DMS153 (cell line): ENCODE measurements around the gene PPIG.
"Not testable (repeated sequence)": the region's sequence is repeated elsewhere in the genome, so short reads cannot be mapped to it uniquely, and the experiment has no call there.

ENCODE experiments used
- DNase-seq: peaks from one replicate; lab custom pipeline; 2025; lab: John Stamatoyannopoulos, UW

The PPIG gene

GRCh38 chr2:169584005-169584877 lies at the start of gene PPIG:
Gene PPIG (plus strand): TSS chr2:169584351. CDS start chr2:169604042, 19,691 bp downstream.
- peak; percentile 81 for DNase-seq

GRCh38 chr2:169539460-169539859 lies 44.7 kb upstream of the PPIG start:
- DNase-seq = not testable (repeated sequence)

- DNase-seq = no peak
Measured at GRCh38 chr2:169540146-169540545, 44.0 kb upstream of the PPIG start.

GRCh38 chr2:169542433-169542832 lies 41.7 kb upstream of the PPIG start:
- DNase-seq = no peak

- no peak for DNase-seq
Measured at GRCh38 chr2:169546756-169547155, 37.4 kb upstream of the PPIG start.

- DNase-seq = no peak
Measured at GRCh38 chr2:169561364-169561763, 22.8 kb upstream of the PPIG start.

- DNase-seq = not testable (repeated sequence)
Measured at GRCh38 chr2:169562084-169562483, 22.1 kb upstream of the PPIG start.

GRCh38 chr2:169562519-169562918 lies 21.6 kb upstream of the PPIG start:
- DNase-seq = no peak

- DNase-seq = no peak
Measured at GRCh38 chr2:169565686-169566085, 18.5 kb upstream of the PPIG start.

- DNase-seq = no peak
Measured at GRCh38 chr2:169569948-169570347, 14.2 kb upstream of the PPIG start.

- not testable (repeated sequence) for DNase-seq
Measured at GRCh38 chr2:169570752-169571151, 13.4 kb upstream of the PPIG start.

- DNase-seq = no peak
Measured at GRCh38 chr2:169571571-169571970, 12.6 kb upstream of the PPIG start.

GRCh38 chr2:169572189-169572588 lies 12.0 kb upstream of the PPIG start:
- DNase-seq = no peak

GRCh38 chr2:169572821-169573159 lies 11.4 kb upstream of the PPIG start:
- no peak for DNase-seq

- DNase-seq = peak; percentile 85
Measured at GRCh38 chr2:169573160-169573973, 10.8 kb upstream of the PPIG start, which contains the start of gene FASTKD1. Gene FASTKD1 (minus strand): TSS chr2:169573865. CDS start chr2:169572029, 1,836 bp downstream.

GRCh38 chr2:169573974-169574299 lies 10.2 kb upstream of the PPIG start:
- DNase-seq = no peak

- DNase-seq = not testable (repeated sequence)
Measured at GRCh38 chr2:169574539-169574938, 9.6 kb upstream of the PPIG start.

- DNase-seq = not testable (repeated sequence)
Measured at GRCh38 chr2:169575264-169575663, 8.9 kb upstream of the PPIG start.

GRCh38 chr2:169579044-169579443 lies 5.1 kb upstream of the PPIG start:
- DNase-seq = no peak

GRCh38 chr2:169582552-169583266 lies 1.4 kb upstream of the PPIG start:
- DNase-seq = not testable (repeated sequence)

- DNase-seq = no peak
Measured at GRCh38 chr2:169583518-169583917, 633 bp upstream of the PPIG start.

- no peak for DNase-seq
Measured at GRCh38 chr2:169585673-169586072, 1.5 kb downstream of the PPIG start.
